Measurements from ENCODE around the gene TTLL11.

Gene TTLL11

GRCh38 chr9:121818841-121819427 is 274.2 kb downstream of the TTLL11 start:
- DNase-seq (ENCODE audit: low read depth) = no peak
- TF ChIP-seq CTCF (IDR thresholded peaks at IDR 0.05; ENCODE audit: low read depth, low read length) (no peak), POLR2A (IDR thresholded peaks at IDR 0.05; ENCODE audit: extremely low read depth, insufficient read length) (no peak), MYC (IDR thresholded peaks at IDR 0.05; ENCODE audit: low read depth, low read length) (no peak)
- TF ChIP-seq, protein P1, sequence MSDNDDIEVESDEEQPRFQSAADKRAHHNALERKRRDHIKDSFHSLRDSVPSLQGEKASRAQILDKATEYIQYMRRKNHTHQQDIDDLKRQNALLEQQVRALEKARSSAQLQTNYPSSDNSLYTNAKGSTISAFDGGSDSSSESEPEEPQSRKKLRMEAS (IDR thresholded peaks at IDR 0.05; ENCODE audit: low read depth, low read length) = no peak
- H3K4me3 ChIP-seq (ENCODE audit: low read depth, low read length) = no peak overlapping the region

DNA sequence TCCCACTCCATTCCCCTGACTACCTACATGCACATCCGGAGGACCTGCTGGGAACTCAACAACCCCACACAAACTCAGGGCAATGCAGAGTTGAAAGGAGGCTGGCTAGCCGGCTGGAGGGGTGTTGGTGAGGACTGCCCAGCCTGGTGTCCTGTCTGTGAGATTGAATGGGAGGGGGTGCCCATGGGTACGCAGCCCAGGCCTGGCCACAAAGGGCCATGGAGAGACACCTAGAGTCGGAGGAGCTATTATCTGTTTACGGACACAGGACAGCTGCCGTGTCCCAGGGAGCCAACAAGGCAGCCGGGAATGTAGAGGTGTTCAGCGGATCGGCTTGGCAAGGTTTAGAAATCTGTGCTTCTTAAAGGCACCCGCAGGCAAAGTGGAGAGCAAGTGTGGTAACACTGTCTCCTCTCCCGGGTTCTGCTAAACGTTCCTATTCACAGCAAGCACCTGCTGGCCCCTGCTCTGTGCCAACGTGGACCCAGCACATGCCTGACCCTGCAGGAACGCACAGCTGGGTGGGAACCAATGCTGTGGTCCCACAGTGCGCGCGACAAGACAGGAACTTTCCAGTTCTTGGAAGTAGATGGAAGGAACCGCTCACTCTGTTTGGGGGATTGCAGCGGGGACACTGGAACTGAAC is 275.0 kb downstream of the TTLL11 start:
- TF ChIP-seq, protein P1 (IDR thresholded peaks at IDR 0.05; ENCODE audit: low read depth, low read length) = no peak
- TF ChIP-seq POLR2A (IDR thresholded peaks at IDR 0.05; ENCODE audit: extremely low read depth, insufficient read length) = no peak
- TF ChIP-seq CTCF (IDR thresholded peaks at IDR 0.05; ENCODE audit: low read depth, low read length) = no peak
- no peak for TF ChIP-seq MYC (IDR thresholded peaks at IDR 0.05; ENCODE audit: low read depth, low read length)
- no peak for DNase-seq (ENCODE audit: low read depth)
- no peak overlapping the region for H3K4me3 ChIP-seq (ENCODE audit: low read depth, low read length)

DNA sequence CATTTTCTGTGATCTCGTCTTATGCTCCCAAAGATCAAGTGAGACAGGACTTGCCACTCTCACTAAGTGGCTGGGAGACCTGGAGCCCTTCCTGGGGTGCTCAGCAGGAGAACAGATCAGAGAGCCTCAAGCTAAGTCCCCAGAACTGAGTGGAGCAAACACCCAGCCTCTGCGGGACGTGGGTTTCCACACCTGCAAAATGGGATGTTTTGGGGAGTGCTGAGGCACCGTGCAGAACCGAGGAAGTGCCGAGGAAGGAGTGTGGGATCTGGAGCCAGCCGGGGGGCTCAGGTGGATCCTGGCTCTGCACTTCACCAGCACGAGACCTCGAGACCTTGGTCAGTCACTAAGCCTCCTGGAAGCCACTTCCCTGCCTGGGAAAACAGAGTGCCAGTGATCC is 275.6 kb downstream of the TTLL11 start:
- no peak overlapping the region for H3K4me3 ChIP-seq (ENCODE audit: low read depth, low read length)
- no peak for TF ChIP-seq CTCF (IDR thresholded peaks at IDR 0.05; ENCODE audit: low read depth, low read length)
- no peak for TF ChIP-seq POLR2A (IDR thresholded peaks at IDR 0.05; ENCODE audit: extremely low read depth, insufficient read length)
- no peak for TF ChIP-seq MYC (IDR thresholded peaks at IDR 0.05; ENCODE audit: low read depth, low read length)
- TF ChIP-seq, protein P1 (IDR thresholded peaks at IDR 0.05; ENCODE audit: low read depth, low read length) = no peak
- no peak for DNase-seq (ENCODE audit: low read depth)

GRCh38 chr9:121816845-121817450 is 276.2 kb downstream of the TTLL11 start:
- H3K4me3 ChIP-seq (ENCODE audit: low read depth, low read length) = no peak overlapping the region
- TF ChIP-seq POLR2A (IDR thresholded peaks at IDR 0.05; ENCODE audit: extremely low read depth, insufficient read length) (no peak), MYC (IDR thresholded peaks at IDR 0.05; ENCODE audit: low read depth, low read length) (no peak), CTCF (IDR thresholded peaks at IDR 0.05; ENCODE audit: low read depth, low read length) (no peak)
- TF ChIP-seq, protein P1 (IDR thresholded peaks at IDR 0.05; ENCODE audit: low read depth, low read length) = no peak
- DNase-seq (ENCODE audit: low read depth) = no peak

DNA sequence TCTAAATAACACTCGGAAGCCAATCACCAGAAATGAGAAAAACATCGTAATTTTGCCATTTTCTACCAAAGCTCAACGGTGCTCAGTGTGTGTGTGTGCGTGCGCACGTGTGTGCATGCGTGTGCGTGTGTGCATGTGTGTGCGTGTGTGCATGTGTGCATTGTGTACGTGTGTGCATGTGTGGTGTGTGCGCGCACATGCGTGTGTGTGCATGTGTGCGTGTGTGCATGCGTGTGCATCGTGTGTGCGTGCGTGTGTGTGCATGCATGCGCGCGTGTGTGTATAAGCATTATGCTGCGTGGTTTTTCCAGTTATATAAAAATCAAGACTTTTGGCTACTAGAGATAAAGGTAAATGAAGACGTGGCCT is 276.7 kb downstream of the TTLL11 start:
- DNase-seq (ENCODE audit: low read depth) = no peak
- no peak overlapping the region for H3K4me3 ChIP-seq (ENCODE audit: low read depth, low read length)
- TF ChIP-seq, protein P1 (IDR thresholded peaks at IDR 0.05; ENCODE audit: low read depth, low read length) = no peak
- TF ChIP-seq CTCF (IDR thresholded peaks at IDR 0.05; ENCODE audit: low read depth, low read length) (no peak), MYC (IDR thresholded peaks at IDR 0.05; ENCODE audit: low read depth, low read length) (no peak), POLR2A (IDR thresholded peaks at IDR 0.05; ENCODE audit: extremely low read depth, insufficient read length) (no peak)
